AG09309 (cell line): ENCODE data around the gene NTN5.

ENCODE experiments used
- DNase-seq: peaks from one replicate; pipeline ENCODE4 v3.0.0-alpha.2; 2010; ENCODE audit warnings: low read depth
- H3K4me3 ChIP-seq: 2 replicates; pipeline ENCODE4 v1.5.1; 2011; ENCODE audit warnings: mild to moderate bottlenecking, low read depth, low read length, moderate library complexity; ENCODE audit not compliant: control insufficient read depth
- TF ChIP-seq, protein P1 (sequence below): IDR thresholded peaks from 2 replicates; pipeline ENCODE4 v1.5.1; 2011; ENCODE audit warnings: mild to moderate bottlenecking, low read depth, low read length, inconsistent platforms; ENCODE audit not compliant: insufficient read depth, control insufficient read depth; ENCODE audit errors: missing control alignments

The NTN5 gene

DNA sequence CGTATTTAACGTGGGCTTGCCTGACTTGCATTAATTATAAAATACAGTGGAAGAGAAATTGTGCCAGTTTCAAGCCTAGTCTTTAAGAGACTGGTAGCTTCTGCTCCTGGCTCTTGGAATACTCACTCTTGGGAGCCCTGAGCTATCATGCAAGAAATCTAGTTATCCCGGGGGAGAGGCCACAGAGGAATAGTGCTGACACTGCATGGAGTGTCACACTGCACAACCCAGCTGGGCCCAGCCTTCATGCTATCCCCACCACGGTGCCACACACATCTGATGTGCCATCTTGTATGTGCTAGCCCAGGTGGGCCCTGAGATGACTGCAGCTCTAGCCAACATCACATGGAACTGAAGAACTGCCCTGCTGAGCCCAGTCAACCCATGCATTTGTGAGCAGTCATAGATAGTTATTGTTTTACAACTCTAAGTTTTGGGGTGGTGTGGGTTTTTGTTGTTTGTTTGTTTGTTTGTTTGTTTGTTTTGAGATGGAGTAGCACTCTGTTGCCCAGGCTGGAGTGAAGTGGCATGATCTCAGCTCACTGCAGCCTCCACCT, 38.4 kb upstream of the NTN5 start:
- no peak for DNase-seq
- TF ChIP-seq, protein P1, sequence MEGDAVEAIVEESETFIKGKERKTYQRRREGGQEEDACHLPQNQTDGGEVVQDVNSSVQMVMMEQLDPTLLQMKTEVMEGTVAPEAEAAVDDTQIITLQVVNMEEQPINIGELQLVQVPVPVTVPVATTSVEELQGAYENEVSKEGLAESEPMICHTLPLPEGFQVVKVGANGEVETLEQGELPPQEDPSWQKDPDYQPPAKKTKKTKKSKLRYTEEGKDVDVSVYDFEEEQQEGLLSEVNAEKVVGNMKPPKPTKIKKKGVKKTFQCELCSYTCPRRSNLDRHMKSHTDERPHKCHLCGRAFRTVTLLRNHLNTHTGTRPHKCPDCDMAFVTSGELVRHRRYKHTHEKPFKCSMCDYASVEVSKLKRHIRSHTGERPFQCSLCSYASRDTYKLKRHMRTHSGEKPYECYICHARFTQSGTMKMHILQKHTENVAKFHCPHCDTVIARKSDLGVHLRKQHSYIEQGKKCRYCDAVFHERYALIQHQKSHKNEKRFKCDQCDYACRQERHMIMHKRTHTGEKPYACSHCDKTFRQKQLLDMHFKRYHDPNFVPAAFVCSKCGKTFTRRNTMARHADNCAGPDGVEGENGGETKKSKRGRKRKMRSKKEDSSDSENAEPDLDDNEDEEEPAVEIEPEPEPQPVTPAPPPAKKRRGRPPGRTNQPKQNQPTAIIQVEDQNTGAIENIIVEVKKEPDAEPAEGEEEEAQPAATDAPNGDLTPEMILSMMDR: no peak

DNA sequence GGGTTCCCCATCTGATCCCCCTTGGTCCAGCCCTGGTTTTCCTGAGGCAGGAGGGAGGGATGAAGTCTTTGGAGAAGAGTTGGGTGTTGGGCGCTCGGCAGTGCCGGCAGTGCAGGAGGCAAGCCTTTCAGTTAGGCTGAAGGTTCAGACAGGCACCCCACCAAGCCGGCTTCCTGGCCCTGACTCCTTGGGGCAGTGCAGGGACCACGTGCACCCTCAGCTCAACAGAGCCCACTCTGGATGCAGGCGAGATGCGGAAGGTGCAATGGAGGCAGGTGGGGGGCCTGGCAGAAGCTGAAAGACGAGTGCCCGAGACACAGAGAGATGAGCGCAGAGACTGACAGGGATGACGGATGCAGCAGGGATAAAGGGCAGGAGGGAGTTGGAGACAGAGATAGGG, 35.7 kb upstream of the NTN5 start:
- TF ChIP-seq, protein P1: no peak
- H3K4me3 ChIP-seq: no peak overlapping the region
- no peak for DNase-seq

More for the DNA sequence above, 38.4 kb upstream of the NTN5 start:
- no peak overlapping the region for H3K4me3 ChIP-seq

DNA sequence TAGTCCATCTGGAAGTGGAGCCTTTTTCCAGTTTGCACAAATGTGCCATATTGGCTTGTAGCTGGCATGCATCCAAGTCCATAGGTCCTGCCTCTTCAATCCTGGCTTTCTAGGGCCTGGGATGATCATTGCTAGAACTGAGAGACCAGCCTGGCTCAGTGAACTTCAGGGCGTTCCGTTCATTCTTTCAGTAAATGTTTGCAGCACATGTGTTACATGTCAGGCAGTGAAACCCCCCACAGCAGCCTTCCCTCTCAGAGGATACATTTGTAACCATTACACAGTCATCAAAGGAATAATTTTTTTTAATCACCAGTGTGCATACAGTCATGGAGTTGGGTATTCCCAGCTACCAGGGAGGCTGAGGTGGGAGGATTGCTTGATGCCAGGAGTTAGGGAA, 32.6 kb upstream of the NTN5 start:
- DNase-seq: no peak
- TF ChIP-seq, protein P1: no peak
- H3K4me3 ChIP-seq: no peak overlapping the region

DNA sequence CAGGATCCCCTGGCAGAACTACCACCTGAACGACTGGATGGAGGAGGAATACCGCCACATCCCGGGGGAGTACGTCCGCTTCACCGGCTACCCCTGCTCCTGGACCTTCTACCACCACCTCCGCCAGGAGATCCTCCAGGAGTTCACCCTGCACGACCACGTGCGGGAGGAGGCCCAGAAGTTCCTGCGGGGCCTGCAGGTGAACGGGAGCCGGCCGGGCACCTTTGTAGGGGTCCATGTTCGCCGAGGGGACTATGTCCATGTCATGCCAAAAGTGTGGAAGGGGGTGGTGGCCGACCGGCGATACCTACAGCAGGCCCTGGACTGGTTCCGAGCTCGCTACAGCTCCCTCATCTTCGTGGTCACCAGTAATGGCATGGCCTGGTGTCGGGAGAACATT, 30.5 kb upstream of the NTN5 start:
- no peak overlapping the region for H3K4me3 ChIP-seq
- no peak for DNase-seq
- TF ChIP-seq, protein P1: no peak

DNA sequence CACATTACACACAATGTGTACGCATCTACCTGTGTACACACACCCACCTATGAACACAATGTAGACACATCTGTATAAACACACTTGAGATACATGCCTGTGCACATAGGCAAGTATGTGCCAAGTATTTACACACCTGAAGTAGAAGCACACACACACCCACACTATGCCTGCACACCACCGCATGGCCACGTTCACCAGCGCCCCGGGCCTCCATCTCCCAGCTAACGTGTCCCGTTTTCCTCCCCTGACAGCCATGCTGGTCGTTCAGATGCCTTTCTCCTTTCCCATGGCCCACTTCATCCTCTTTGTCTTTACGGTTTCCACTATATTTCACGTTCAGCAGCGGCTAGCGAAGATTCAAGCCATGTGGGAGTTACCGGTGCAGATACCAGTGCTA, 29.9 kb upstream of the NTN5 start:
- no peak overlapping the region for H3K4me3 ChIP-seq
- DNase-seq: no peak
- TF ChIP-seq, protein P1: no peak

DNA sequence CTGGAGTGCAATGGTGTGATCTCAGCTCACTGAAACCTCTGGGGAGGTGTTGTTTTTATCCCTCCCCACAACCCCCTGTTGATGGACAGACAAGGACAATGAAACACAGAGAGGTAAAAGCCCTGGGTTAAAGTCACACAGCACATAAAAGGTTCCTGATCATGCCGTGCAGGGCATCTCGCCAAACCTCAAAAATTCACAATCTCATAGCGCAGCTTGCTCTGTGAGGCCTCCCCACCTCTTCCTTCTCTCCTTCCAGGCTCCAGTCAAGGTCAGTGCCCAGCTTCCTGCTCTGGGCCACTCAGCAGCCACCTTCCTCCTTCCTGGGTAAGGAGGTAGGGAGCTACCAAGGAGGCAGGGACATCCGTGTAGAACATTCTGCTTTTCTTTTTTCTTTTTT, 25.2 kb upstream of the NTN5 start:
- no peak overlapping the region for H3K4me3 ChIP-seq
- TF ChIP-seq, protein P1: no peak
- DNase-seq: no peak
